HG03575 (cell line): ENCODE measurements around the gene LRRC45.

Experiments used
- ATAC-seq: cut with Tn5 transposase; IDR thresholded peaks from one replicate; pipeline ENCODE4 v1.9.1; 2021; ENCODE audit not compliant: unreplicated experiment, insufficient number of reproducible peaks, low FRiP score; ENCODE audit errors: extremely low read depth

The LRRC45 gene

DNA sequence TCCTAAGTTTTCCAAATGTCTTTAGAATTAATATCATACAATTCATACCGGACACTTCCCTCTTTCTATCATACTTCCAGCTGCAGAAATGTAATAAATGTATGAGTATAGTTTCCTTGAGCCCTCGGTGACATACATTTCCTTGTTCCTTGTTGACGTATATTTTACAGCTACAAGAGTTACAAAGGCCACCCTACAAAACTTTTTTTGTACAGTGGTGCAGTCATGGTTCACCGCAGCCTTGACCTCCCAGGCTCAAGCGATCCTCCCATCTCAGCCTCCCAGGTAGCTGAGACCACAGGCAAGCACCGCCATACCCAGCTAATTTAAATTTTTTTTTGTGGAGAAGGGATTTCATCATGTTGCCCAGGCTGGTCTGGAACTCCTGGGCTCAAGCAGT, 49.7 kb downstream of the LRRC45 start:
- no peak for ATAC-seq

DNA sequence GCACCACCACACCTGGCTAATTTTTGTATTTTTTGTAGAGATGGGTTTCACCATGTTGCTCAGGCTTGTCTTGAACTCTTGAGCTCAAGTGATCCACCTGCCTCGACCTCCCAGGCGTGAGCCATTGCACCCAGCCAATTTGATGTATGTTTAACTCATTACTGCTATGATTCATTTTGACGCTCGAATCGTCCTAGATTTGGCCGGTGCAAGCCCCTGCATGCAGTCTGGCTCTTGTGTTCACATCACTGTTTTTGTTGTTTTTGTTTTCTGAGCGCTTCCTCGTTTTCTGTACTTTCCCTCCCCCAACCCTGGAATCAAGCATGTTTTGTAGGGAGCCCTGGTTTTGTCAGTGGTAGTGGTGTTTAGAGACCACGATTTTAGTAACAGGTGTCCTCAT, 50.3 kb downstream of the LRRC45 start:
- ATAC-seq: no peak

DNA sequence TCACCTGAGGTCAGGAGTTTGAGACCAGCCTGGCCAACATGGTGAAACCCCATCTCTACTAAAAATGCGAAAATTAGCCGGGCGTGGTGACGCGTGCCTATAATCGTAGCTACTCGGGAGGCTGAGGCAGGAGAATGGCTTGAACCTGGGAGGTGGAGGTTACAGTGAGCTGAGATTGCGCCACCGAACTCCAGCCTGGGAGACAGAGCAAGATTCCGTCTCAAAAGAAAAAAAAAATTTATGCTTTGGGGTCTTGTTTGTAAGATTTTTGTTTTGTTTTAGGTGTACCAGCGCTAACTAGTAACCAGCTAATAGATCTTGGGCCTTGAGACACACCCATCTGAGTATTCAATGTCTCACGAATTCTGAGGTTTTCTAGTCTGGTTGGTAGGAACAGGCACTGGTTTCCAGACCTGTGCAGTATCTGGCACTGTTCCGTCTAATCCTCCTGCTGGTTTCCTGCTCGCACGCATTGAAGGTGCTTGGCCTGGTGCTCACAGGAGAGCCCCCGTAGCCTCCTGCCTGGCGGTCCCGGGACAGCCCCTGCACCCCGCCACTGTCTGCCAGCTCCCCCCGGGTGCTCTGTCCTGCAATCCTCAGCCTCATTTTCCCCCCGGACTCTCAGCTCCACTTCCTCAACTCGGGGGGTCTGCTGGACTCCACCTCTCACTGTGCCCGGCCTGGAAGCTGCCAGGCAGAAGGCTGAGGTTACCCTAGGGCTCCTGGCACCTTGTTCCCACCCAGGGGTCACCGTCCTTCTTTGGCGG, 53.1 kb downstream of the LRRC45 start:
- no peak for ATAC-seq

DNA sequence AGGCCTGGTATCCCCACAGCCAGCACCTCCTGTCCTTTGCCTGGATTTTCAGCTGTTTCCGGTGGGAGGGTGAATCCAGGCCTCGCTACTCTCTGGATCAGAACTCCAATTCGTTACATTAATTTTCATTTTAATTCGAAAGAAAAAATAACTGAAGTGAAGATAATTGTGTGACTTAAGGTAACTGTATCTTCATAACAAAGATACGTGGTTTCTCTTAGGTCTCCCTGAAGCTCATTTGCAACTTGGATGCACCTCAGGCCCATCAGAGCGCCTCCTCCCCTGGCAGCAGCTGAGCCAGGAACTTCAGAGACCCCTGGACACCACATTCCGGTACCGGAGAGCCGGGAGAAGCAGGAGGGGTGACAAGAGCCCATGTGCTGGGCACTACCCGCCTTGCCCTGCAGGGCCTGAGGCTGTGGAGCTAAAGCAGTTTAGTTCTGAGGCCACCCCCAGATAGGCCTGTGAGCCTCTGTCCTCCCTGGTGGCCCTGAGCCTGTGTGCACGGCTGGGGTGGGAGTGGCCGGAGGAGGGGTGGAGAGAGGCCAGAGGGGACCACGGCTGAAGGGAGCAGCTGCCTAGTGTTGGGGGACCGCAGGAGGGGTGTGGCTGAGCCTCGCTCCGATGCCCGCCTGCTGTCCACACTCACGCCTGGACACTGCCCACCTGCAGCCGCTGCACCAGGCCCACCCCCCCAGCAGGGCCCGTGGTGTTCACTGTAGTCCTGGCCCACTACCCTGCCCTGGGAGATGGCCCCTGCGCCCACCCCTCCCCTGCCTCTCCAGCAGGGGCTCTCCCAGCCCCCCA, 53.9 kb downstream of the LRRC45 start:
- ATAC-seq: no peak

DNA sequence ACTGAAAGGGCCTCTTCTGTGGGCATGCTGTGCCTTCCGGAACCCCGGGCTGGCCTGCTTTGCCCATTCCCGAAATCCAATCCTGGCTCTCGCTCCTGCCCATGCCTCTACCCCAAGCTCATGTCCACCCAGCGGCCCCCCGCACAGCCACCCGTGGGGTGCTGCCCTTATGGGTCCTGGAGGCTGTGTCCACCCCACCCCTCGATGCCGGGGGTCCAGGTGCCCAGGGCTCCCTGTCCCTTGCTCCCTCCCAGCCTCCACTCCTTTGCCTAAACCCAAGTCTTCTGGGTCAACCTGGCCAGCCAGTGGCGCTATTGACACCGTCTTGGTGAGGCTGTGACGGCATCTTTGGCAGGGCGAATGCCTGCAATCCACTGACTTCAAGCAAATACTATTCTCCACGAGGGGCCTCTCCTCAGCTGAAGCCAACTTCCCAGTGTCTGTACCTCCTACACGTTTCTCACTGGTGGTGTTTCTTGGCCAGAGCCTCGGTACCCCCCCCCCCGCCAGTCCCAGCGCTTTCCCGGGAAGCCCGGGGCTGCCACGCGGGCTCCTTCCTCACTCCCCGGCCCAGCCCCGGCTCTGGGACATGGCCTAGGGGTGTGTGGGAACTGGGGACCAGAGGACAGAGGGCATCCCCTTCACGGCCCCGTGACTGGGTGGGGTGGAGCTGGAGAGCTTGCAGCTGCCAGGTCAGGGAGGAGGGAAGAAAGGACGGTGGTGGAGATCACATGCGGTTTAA, 54.7 kb downstream of the LRRC45 start:
- ATAC-seq: no peak

DNA sequence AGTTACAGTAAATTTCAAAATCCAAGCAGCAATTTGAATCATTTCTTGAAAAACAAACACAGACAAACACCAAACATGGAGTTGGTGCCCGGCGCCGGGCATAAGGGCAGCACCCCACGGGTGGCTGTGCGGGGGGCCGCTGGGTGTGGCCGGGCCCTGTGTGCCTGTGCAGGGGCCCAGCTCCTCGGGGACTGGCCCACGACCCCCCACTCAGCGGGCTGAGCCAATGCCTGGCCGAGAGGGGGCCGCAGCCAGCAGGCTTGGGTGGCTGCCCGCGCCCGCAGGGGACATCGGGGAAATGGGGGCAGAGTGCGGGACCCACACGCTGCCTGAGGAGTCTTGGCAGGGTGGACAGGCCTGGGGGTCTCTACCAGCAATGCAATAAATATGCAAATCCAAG, 55.3 kb downstream of the LRRC45 start:
- no peak for ATAC-seq

DNA sequence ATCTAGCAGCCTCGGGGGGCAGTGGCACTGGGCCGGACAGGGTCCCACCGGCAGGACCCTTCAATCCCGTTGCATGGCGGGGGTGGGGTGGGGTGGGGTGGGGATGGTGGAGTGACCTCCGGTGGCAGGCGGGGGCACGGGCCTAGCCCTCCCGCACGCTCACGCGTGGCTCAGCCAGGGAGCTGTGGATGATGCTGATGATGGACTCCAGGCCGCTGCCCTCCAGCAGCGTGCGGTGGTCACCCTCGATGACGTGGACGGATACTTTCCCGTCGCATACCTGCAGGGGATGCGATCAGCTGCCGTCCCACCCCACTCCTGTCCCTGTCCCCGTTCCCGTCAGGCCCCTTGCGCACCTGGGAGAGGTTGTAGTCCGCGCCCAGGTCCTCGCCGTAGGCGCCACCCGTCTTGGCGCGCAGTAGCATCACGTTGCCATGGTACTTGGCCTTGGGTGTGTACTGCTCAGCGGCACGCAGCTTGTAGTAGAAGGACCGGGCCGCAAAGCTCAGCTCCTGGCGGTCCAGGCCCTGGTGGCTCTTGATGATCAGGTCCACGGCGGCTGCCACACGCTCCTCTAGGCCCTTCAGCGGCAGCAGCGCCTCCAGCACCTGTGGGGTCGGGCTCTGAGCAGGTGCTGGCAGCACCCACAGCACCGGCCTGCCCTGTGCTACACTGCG, 56.0 kb downstream of the LRRC45 start:
- no peak for ATAC-seq

DNA sequence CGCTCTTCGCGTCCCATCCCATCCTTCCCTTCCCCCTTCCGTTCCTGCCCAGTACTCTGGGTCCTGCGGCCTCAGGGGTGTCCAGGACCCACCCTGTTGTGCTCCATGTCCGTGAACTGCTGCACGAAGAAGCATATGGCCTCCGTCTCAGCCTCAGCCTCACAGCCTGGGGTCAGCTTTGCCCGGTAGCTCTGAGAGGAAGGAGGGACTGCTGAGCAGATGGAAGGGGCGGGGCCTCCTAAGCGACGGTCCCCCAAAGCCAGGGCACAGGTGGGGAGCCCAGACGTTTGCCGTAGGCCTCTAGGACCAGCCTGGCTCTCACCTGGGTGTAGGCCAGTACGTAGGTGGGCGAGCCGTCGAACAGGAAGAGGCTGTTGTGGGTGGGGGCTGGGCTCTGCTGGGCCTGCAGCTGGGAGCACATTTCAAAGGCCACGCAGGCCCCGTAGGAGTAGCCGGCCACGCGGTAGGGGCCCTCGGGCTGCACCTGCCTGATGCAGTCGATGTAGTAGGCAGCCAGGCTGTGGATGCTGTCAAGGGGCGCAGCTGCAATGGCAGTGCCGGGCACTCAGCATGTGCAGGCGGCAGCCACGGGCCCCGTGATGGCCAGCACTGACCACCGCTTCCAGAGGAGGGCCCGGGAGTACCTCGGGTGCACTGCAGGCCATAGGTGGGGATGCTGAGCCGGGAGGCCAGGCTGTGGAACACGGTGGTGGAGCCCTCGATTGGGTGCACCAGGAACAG, 57.1 kb downstream of the LRRC45 start:
- no peak for ATAC-seq
